Epithelial cell of prostate (primary cell): ENCODE data around the gene TIGD3.
A peak's percentile ranks its signal among the peaks of the same experiment; 100 is the strongest.

Source experiments
- DNase-seq: peaks from one replicate; pipeline ENCODE4 v3.0.0-alpha.2; 2011; ENCODE audit warnings: low read depth, low spot score
- H3K27ac ChIP-seq: fragments of 450-650 bp; 2 replicates; pipeline ENCODE4 v1.5.1; 2017; ENCODE audit warnings: mild to moderate bottlenecking

The TIGD3 gene

GRCh38 chr11:65362320-65362931 lies 7.9 kb downstream of the TIGD3 start:
- no peak for DNase-seq
- H3K27ac ChIP-seq = no peak overlapping the region

- H3K27ac ChIP-seq = no peak overlapping the region
- DNase-seq = no peak
Observed at GRCh38 chr11:65362966-65363365, 8.4 kb downstream of the TIGD3 start.

GRCh38 chr11:65363770-65364169 lies 9.2 kb downstream of the TIGD3 start:
- H3K27ac ChIP-seq = no peak overlapping the region
- DNase-seq = no peak

GRCh38 chr11:65366340-65366773 lies 11.8 kb downstream of the TIGD3 start:
- no peak overlapping the region for H3K27ac ChIP-seq
- no peak for DNase-seq

- H3K27ac ChIP-seq = peak overlapping the region; percentile 70
- no peak for DNase-seq
Observed at GRCh38 chr11:65370659-65371049, 16.1 kb downstream of the TIGD3 start.

GRCh38 chr11:65373839-65374580 lies 19.5 kb downstream of the TIGD3 start:
- no peak for DNase-seq
- H3K27ac ChIP-seq = no peak overlapping the region

- no peak for DNase-seq
- H3K27ac ChIP-seq = no peak overlapping the region
Observed at GRCh38 chr11:65375012-65375411, 20.5 kb downstream of the TIGD3 start.

GRCh38 chr11:65376138-65376713 lies 21.7 kb downstream of the TIGD3 start:
- no peak overlapping the region for H3K27ac ChIP-seq
- DNase-seq = no peak

GRCh38 chr11:65377036-65377435 lies 22.5 kb downstream of the TIGD3 start:
- H3K27ac ChIP-seq = no peak overlapping the region
- no peak for DNase-seq

- H3K27ac ChIP-seq = no peak overlapping the region
- DNase-seq = no peak
Observed at GRCh38 chr11:65377777-65378176, 23.2 kb downstream of the TIGD3 start.

- no peak overlapping the region for H3K27ac ChIP-seq
- DNase-seq = no peak
Observed at GRCh38 chr11:65378208-65378927, 23.8 kb downstream of the TIGD3 start.

GRCh38 chr11:65378928-65379638 lies 24.5 kb downstream of the TIGD3 start:
- no peak for DNase-seq
- H3K27ac ChIP-seq = no peak overlapping the region

- no peak overlapping the region for H3K27ac ChIP-seq
- DNase-seq = no peak
Observed at GRCh38 chr11:65379698-65380459, 25.3 kb downstream of the TIGD3 start.

GRCh38 chr11:65380460-65381119 lies 26.0 kb downstream of the TIGD3 start:
- peak overlapping the region; percentile 99 for H3K27ac ChIP-seq
- no peak for DNase-seq

GRCh38 chr11:65381716-65382032 lies 27.1 kb downstream of the TIGD3 start:
- H3K27ac ChIP-seq = peak overlapping the region; percentile 99
- peak; percentile 64 for DNase-seq

- peak; percentile 96 for DNase-seq
- peak within 1 kb of the TSS; percentile 99 for H3K27ac ChIP-seq
Observed at GRCh38 chr11:65382033-65382803, 27.7 kb downstream of the TIGD3 start, which contains the start of gene SLC25A45. Gene SLC25A45, minus strand, starts transcription at chr11:65382646. Its CDS starts 695 bp downstream, at chr11:65381951.

GRCh38 chr11:65382804-65383368 lies 28.3 kb downstream of the TIGD3 start:
- peak overlapping the region; percentile 99 for H3K27ac ChIP-seq
- no peak for DNase-seq

- no peak for DNase-seq
- H3K27ac ChIP-seq = peak overlapping the region; percentile 99
Observed at GRCh38 chr11:65383778-65384177, 29.2 kb downstream of the TIGD3 start.
